ENCODE measurements around the gene KRTAP10-2.

GRCh38 chr21:44589094-44589493 is 37.8 kb upstream of the KRTAP10-2 start:
- TF ChIP-seq CTCF (IDR thresholded peaks at IDR 0.05) = no peak
- no peak for TF ChIP-seq POLR2A (IDR thresholded peaks at IDR 0.05)
